H1 (cell line): ENCODE measurements around the gene RILPL2. TPM values are rescaled to one million over a fixed set of nuclear protein-coding genes. Genes with fewer than 3 reads are reported as not detected.

Experiments
- CTCF ChIA-PET: fragments of 300-600 bp; sonication (Branson Sonifier 250); formaldehyde crosslinking; loops from one replicate; lab custom pipeline; 2021; ENCODE audit not compliant: partially characterized antibody; lab: Charles Lee
- POLR2A ChIA-PET: fragments of 300-600 bp; sonication (Branson Sonifier 250); formaldehyde crosslinking; loops from one replicate; lab custom pipeline; 2021; ENCODE audit warnings: inconsistent platforms; ENCODE audit not compliant: partially characterized antibody; lab: Charles Lee
- DNase-seq, 2 experiments: peaks; one replicate each; pipeline versions ENCODE4 v3.0.0 to v3.0.0-alpha.2; 2010 to 2022; ENCODE audit warnings: low spot score in 2 of 2, low read depth in 1 of 2, mixed read lengths in 1 of 2
- FAIRE-seq: peaks from 2 replicates; lab custom pipeline; 2011; peaks lifted over from hg19 to GRCh38; lab: Jason Lieb, UNC
- H2AFZ ChIP-seq: 2 replicates; pipeline ENCODE4 v1.8.1; 2012; ENCODE audit warnings: low read length, inconsistent platforms
- H2AK5ac ChIP-seq: 2 replicates; pipeline ENCODE4 v1.6.1; 2013; ENCODE audit warnings: low read depth, low read length
- H2BK120ac ChIP-seq: replicated peaks from 2 replicates; pipeline ENCODE3; 2013; ENCODE audit warnings: low read depth, low read length, inconsistent platforms
- H2BK12ac ChIP-seq: 2 replicates; pipeline ENCODE4 v1.6.1; 2013; ENCODE audit warnings: low read depth, low read length
- H2BK15ac ChIP-seq: 2 replicates; pipeline ENCODE4 v1.6.1; 2013; ENCODE audit warnings: low read length
- H2BK20ac ChIP-seq: 2 replicates; pipeline ENCODE4 v1.6.1; 2013; ENCODE audit warnings: low read length
- H2BK5ac ChIP-seq: 2 replicates; pipeline ENCODE4 v1.6.1; 2013; ENCODE audit warnings: low read depth, low read length
- H3K14ac ChIP-seq: 2 replicates; pipeline ENCODE4 v1.6.1; 2013; ENCODE audit warnings: inconsistent platforms; ENCODE audit not compliant: insufficient read length
- H3K18ac ChIP-seq: 2 replicates; pipeline ENCODE4 v1.6.1; 2013; ENCODE audit warnings: low read length; ENCODE audit errors: extremely low read depth
- H3K23ac ChIP-seq: 2 replicates; pipeline ENCODE4 v1.6.1; 2013; ENCODE audit warnings: inconsistent platforms; ENCODE audit not compliant: insufficient read length
- H3K23me2 ChIP-seq: 2 replicates; pipeline ENCODE4 v1.6.1; 2013; ENCODE audit warnings: low read depth, low read length
- H3K27ac ChIP-seq: 2 replicates; pipeline ENCODE4 v1.6.1; 2011; ENCODE audit warnings: low read depth, low read length, inconsistent platforms
- H3K27me3 ChIP-seq, 4 experiments: replicated peaks in 1 of 4; 1 replicate in 1 of 4; 2 replicates in 3 of 4; pipeline versions ENCODE4 v1.6.1 to v1.8.1; 2011 to 2013; ENCODE audit warnings: low read length in 3 of 4, mild to moderate bottlenecking in 3 of 4, inconsistent platforms in 2 of 4, mixed read lengths in 2 of 4, moderate library complexity in 1 of 4; ENCODE audit not compliant: control insufficient read depth in 3 of 4, insufficient read depth in 3 of 4; ENCODE audit errors: extremely low read depth in 1 of 4
- H3K36me3 ChIP-seq, 4 experiments: 2 replicates each; pipeline versions ENCODE4 v1.6.1 to v1.8.1; 2011 to 2013; ENCODE audit warnings: mild to moderate bottlenecking in 4 of 4, low read length in 3 of 4, moderate library complexity in 2 of 4, control low read depth in 1 of 4, inconsistent platforms in 1 of 4; ENCODE audit not compliant: insufficient read depth in 4 of 4, control insufficient read depth in 2 of 4
- H3K4ac ChIP-seq: replicated peaks from 2 replicates; pipeline ENCODE3; 2013; ENCODE audit warnings: low read length, low read depth, mixed read lengths, inconsistent platforms; ENCODE audit not compliant: insufficient read length
- H3K4me1 ChIP-seq, 4 experiments: replicated peaks in 1 of 4; 1 replicate in 1 of 4; 2 replicates in 3 of 4; pipeline versions ENCODE4 v1.6.1 to v1.8.1; 2011 to 2013; ENCODE audit warnings: low read length in 3 of 4, inconsistent platforms in 2 of 4, mixed read lengths in 1 of 4; ENCODE audit not compliant: insufficient read depth in 4 of 4, control insufficient read depth in 3 of 4
- H3K4me2 ChIP-seq, 2 experiments: 2 replicates each; pipeline versions ENCODE4 v1.6.1 to v1.8.1; 2011 to 2013; ENCODE audit warnings: low read depth in 2 of 2, low read length in 2 of 2, control low read depth in 1 of 2, inconsistent platforms in 1 of 2, mild to moderate bottlenecking in 1 of 2; ENCODE audit not compliant: insufficient read depth in 1 of 2
- H3K4me3 ChIP-seq, 4 experiments: fragments of 200-600, 300-600 bp in 1 of 4; sonication (generic), shearing (Covaris generic), sonication (Bioruptor Twin) in 1 of 4; 2 replicates each; pipeline versions ENCODE4 v1.5.1 to v1.8.1; 2011 to 2016; ENCODE audit warnings: low read length in 4 of 4, low read depth in 3 of 4, control low read depth in 2 of 4, inconsistent platforms in 2 of 4, mild to moderate bottlenecking in 2 of 4, mixed read lengths in 1 of 4, moderate library complexity in 1 of 4; ENCODE audit not compliant: insufficient read depth in 2 of 4; ENCODE audit errors: extremely low read depth in 1 of 4
- H3K56ac ChIP-seq: replicated peaks from 2 replicates; pipeline ENCODE3; 2013; ENCODE audit warnings: low read depth, mild to moderate bottlenecking, mixed read lengths, low read length, inconsistent platforms; ENCODE audit not compliant: insufficient read length
- H3K79me1 ChIP-seq: 2 replicates; pipeline ENCODE4 v1.6.1; 2013; ENCODE audit warnings: low read depth, low read length, control low read depth
- H3K79me2 ChIP-seq, 2 experiments: 2 replicates each; pipeline versions ENCODE4 v1.6.1 to v1.8.1; 2012 to 2013; ENCODE audit warnings: low read length in 2 of 2, mild to moderate bottlenecking in 2 of 2, inconsistent platforms in 1 of 2; ENCODE audit not compliant: insufficient read depth in 2 of 2, control insufficient read depth in 1 of 2
- H3K9ac ChIP-seq, 4 experiments: replicated peaks in 1 of 4; 1 replicate in 1 of 4; 2 replicates in 3 of 4; pipeline versions ENCODE4 v1.6.1 to v1.8.1; 2011 to 2013; ENCODE audit warnings: low read depth in 3 of 4, low read length in 3 of 4, control low read depth in 2 of 4, mild to moderate bottlenecking in 2 of 4, moderate library complexity in 2 of 4, inconsistent platforms in 1 of 4; ENCODE audit errors: extremely low read depth in 1 of 4
- H3K9me3 ChIP-seq, 2 experiments: 2 replicates each; pipeline versions ENCODE4 v1.6.1 to v1.8.1; 2012 to 2013; ENCODE audit warnings: mild to moderate bottlenecking in 2 of 2, moderate library complexity in 2 of 2, control low read depth in 1 of 2, inconsistent platforms in 1 of 2, low read depth in 1 of 2, low read length in 1 of 2, mixed read lengths in 1 of 2; ENCODE audit not compliant: insufficient read depth in 2 of 2
- H4K20me1 ChIP-seq, 2 experiments: replicated peaks in 1 of 2; 2 replicates each; pipeline versions ENCODE3 to v1.8.1; 2011 to 2013; ENCODE audit warnings: inconsistent platforms in 2 of 2, low read length in 2 of 2, mild to moderate bottlenecking in 1 of 2; ENCODE audit not compliant: insufficient read depth in 2 of 2, control insufficient read depth in 1 of 2
- H4K5ac ChIP-seq: 2 replicates; pipeline ENCODE4 v1.6.1; 2013; ENCODE audit warnings: low read length, low read depth, mixed read lengths, inconsistent platforms; ENCODE audit not compliant: insufficient read length
- H4K8ac ChIP-seq: 2 replicates; pipeline ENCODE4 v1.8.0; 2013; ENCODE audit warnings: mild to moderate bottlenecking, moderate library complexity, low read length, inconsistent platforms; ENCODE audit not compliant: insufficient read depth; ENCODE audit errors: extremely low read depth
- H4K91ac ChIP-seq: replicated peaks from 2 replicates; pipeline ENCODE3; 2013; ENCODE audit warnings: low read length, mixed read lengths, inconsistent platforms; ENCODE audit not compliant: insufficient read length
- BRCA1 ChIP-seq: IDR thresholded peaks from 2 replicates; pipeline ENCODE4 v1.6.1; 2012; ENCODE audit warnings: low read depth, low read length, improper control_type of control experiment
- CBX5 ChIP-seq: fragments of 300-800, 300-1000 bp; sonication (generic); IDR thresholded peaks from 2 replicates; pipeline ENCODE4 v1.7.1; 2016; ENCODE audit warnings: antibody characterized with exemption, low read length, low read depth
- CREB1 ChIP-seq: IDR thresholded peaks from 2 replicates; pipeline ENCODE4 v1.6.1; 2012; ENCODE audit warnings: inconsistent platforms
- EGR1 ChIP-seq: IDR thresholded peaks from 2 replicates; pipeline ENCODE4 v1.6.1; 2011; ENCODE audit warnings: low read depth, low read length, borderline replicate concordance
- EP300 ChIP-seq, 2 experiments: IDR thresholded peaks; 1 replicate in 1 of 2; 2 replicates in 1 of 2; pipeline ENCODE4 v1.6.1; 2011 to 2012; ENCODE audit warnings: low read depth in 2 of 2, low read length in 2 of 2, mild to moderate bottlenecking in 2 of 2, borderline replicate concordance in 1 of 2, inconsistent platforms in 1 of 2, moderate library complexity in 1 of 2
- EZH2 ChIP-seq: fragments of 200-600 bp; sonication (generic); IDR thresholded peaks from 2 replicates; pipeline ENCODE4 v1.7.1; 2012; ENCODE audit warnings: low read depth, mild to moderate bottlenecking, moderate library complexity, low read length, inconsistent platforms; ENCODE audit not compliant: severe bottlenecking
- POLR2A ChIP-seq, 2 experiments: IDR thresholded peaks; 1 replicate in 1 of 2; 2 replicates in 1 of 2; pipeline ENCODE4 v1.6.1; 2011; ENCODE audit warnings: low read depth in 2 of 2, low read length in 2 of 2, mild to moderate bottlenecking in 2 of 2; ENCODE audit errors: control extremely low read depth in 1 of 2
- POU5F1 ChIP-seq: IDR thresholded peaks from 2 replicates; pipeline ENCODE4 v1.6.1; 2011; ENCODE audit warnings: low read depth, mild to moderate bottlenecking, low read length, moderate library complexity
- RAD21 ChIP-seq, 2 experiments: IDR thresholded peaks in 1 of 2; conservative IDR thresholded peaks in 1 of 2; 2 replicates each; pipeline ENCODE4 v1.6.1; 2011; ENCODE audit warnings: low read depth in 2 of 2, low read length in 2 of 2, improper control_type of control experiment in 1 of 2, inconsistent platforms in 1 of 2, mild to moderate bottlenecking in 1 of 2, moderate library complexity in 1 of 2
- TCF12 ChIP-seq: IDR thresholded peaks from 2 replicates; pipeline ENCODE4 v1.6.1; 2011; ENCODE audit warnings: low read depth, mild to moderate bottlenecking, low read length
- TEAD4 ChIP-seq: IDR thresholded peaks from 2 replicates; pipeline ENCODE4 v1.6.1; 2012; ENCODE audit warnings: low read depth, low read length, inconsistent platforms, mixed read lengths
- WGBS, 2 experiments: shearing (Covaris generic) in 1 of 2; methylation state at CpG; one replicate each; pipeline versions ENCODE4 v1.1.6 to v1.1.7; 2013 to 2015; ENCODE audit warnings: low lambda C conversion rate in 2 of 2, mixed read lengths in 2 of 2, inconsistent platforms in 1 of 2, low coverage in 1 of 2, missing lambda C conversion rate in 1 of 2; ENCODE audit not compliant: insufficient replicate concordance in 2 of 2, insufficient coverage in 1 of 2, insufficient read length in 1 of 2; ENCODE audit errors: extremely low coverage in 1 of 2, missing lambda C conversion rate in 1 of 2; 5-methylcytosine and 5-hydroxymethylcytosine counted together
- polyA plus RNA-seq, 7 experiments: library from polyadenylated mRNA; depleted of rRNA in 3 of 7; stranded (reverse) in 5 of 7; unstranded in 2 of 7; fragments of >200 nt in 5 of 7; fragments of 200-250 nt in 2 of 7; gene quantifications; 1 replicate in 5 of 7; 2 replicates in 1 of 7; 4 replicates in 1 of 7; pipeline versions ENCODE4 v1.2.1 to v1.2.3, GENCODE V29; 2011 to 2013; ENCODE audit warnings: missing spikeins in 2 of 7, mixed read lengths in 2 of 7
- total RNA-seq: library from RNA; stranded (reverse); fragmentation: NEBNext Ultra II Directional; extraction: Animal tissue kit (Norgen Biotek cat#: 25700); gene quantifications from 2 replicates; pipeline ENCODE4 v1.2.1, GENCODE V29; 2021
- TF ChIP-seq, protein P1 (sequence below), 3 experiments: IDR thresholded peaks; 1 replicate in 2 of 3; 2 replicates in 1 of 3; pipeline versions ENCODE4 v1.5.1 to v1.6.1; 2011; ENCODE audit warnings: low read length in 3 of 3, mild to moderate bottlenecking in 3 of 3, inconsistent platforms in 2 of 3, low read depth in 1 of 3, moderate library complexity in 1 of 3; ENCODE audit not compliant: insufficient read depth in 1 of 3; ENCODE audit errors: control extremely low read depth in 1 of 3

RILPL2 gene
- total and polyA plus RNA-seq, 2 of the 8 experiments (the other 6 are each of a cell fraction or from before 2014, with no cell fraction given): 0.77 to 1.4 TPM

DNA sequence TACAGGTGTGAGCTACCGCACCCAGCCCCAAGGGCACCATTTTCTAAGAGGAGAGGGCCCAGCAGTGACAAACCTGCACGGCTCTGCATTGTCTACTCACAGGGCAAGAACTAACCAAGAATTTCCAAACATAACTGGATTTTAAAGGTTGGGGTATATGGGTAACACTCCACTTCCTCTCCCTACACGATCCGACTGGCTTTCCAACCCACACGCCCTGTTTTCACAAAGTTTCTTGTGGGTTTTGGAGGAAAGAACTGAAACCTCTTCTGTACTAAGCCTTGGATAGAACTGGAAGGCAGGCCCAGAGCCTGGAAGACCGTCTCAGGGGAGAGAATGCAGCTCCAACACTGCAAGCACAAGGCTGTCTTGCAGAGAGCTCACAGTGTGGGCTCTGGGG is 46.4 kb upstream of the RILPL2 start:
- no peak overlapping the region for H2BK12ac ChIP-seq
- no peak overlapping the region for H2BK15ac ChIP-seq
- H4K91ac ChIP-seq: no peak overlapping the region
- H3K23me2 ChIP-seq: no peaks in the 10 kb centered on the region
- H2BK5ac ChIP-seq: no peak overlapping the region
- no peaks in the 10 kb centered on the region for H3K79me2 ChIP-seq
- H2BK20ac ChIP-seq: no peak overlapping the region
- H3K79me1 ChIP-seq: no peaks in the 10 kb centered on the region
- no peak overlapping the region for H3K4me2 ChIP-seq
- H2AFZ ChIP-seq: no peak overlapping the region
- H3K14ac ChIP-seq: no peak overlapping the region
- H3K4me1 ChIP-seq: no peaks in the 10 kb centered on the region; a peak in 1 of 7 replicates
- peaks cover 0 to 1% of the 10 kb centered on the region in 2 experiments for H4K20me1 ChIP-seq
- no peak overlapping the region for H3K18ac ChIP-seq
- DNase-seq (no peak), FAIRE-seq (no peak)
- no peak overlapping the region for H3K56ac ChIP-seq
- POLR2A ChIA-PET: interaction anchor here (0.7 to 2.3 kb wide), 6 partner anchors 14 to 627 kb away, joined by 3 to 6 read pairs (median 4); no protein-coding TSS in a partner anchor
- CTCF ChIA-PET: no interaction called here
- no peak overlapping the region for H3K4ac ChIP-seq
- H3K4me3 ChIP-seq: no peak overlapping the region
- no peak overlapping the region for H2BK120ac ChIP-seq
- no peak overlapping the region for H4K5ac ChIP-seq
- no peak overlapping the region for H4K8ac ChIP-seq
- H3K27ac ChIP-seq: no peak overlapping the region
- H3K36me3 ChIP-seq: no peaks in the 10 kb centered on the region
- H2AK5ac ChIP-seq: no peak overlapping the region
- 98% methylated on average over 6 of the region's 6 CpGs; no CpG with 5 or more reads in 1 of the 2 experiments for WGBS, 2 experiments
- no peak overlapping the region for H3K9ac ChIP-seq
- H3K23ac ChIP-seq: no peak overlapping the region
- no peaks in the 10 kb centered on the region for H3K9me3 ChIP-seq
- H3K27me3 ChIP-seq: no peaks in the 10 kb centered on the region
- no peak for TF ChIP-seq TCF12
- TF ChIP-seq EGR1: no peak
- TF ChIP-seq EP300 (IDR thresholded peaks at IDR 0.05; ENCODE audit: borderline replicate concordance in 1 of 2, low read depth in 2 of 2, low read length in 2 of 2): no peak
- no peak for TF ChIP-seq POLR2A (IDR thresholded peaks at IDR 0.05; ENCODE audit: control extremely low read depth in 1 of 2, low read depth in 2 of 2, low read length in 2 of 2)
- no peak for TF ChIP-seq POU5F1
- no peak for TF ChIP-seq EZH2
- TF ChIP-seq TEAD4: no peak
- TF ChIP-seq CREB1: no peak
- no peak for TF ChIP-seq CBX5
- no peak for TF ChIP-seq BRCA1
- TF ChIP-seq, protein P1, sequence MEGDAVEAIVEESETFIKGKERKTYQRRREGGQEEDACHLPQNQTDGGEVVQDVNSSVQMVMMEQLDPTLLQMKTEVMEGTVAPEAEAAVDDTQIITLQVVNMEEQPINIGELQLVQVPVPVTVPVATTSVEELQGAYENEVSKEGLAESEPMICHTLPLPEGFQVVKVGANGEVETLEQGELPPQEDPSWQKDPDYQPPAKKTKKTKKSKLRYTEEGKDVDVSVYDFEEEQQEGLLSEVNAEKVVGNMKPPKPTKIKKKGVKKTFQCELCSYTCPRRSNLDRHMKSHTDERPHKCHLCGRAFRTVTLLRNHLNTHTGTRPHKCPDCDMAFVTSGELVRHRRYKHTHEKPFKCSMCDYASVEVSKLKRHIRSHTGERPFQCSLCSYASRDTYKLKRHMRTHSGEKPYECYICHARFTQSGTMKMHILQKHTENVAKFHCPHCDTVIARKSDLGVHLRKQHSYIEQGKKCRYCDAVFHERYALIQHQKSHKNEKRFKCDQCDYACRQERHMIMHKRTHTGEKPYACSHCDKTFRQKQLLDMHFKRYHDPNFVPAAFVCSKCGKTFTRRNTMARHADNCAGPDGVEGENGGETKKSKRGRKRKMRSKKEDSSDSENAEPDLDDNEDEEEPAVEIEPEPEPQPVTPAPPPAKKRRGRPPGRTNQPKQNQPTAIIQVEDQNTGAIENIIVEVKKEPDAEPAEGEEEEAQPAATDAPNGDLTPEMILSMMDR (IDR thresholded peaks at IDR 0.05; ENCODE audit: control extremely low read depth in 1 of 3, insufficient read depth in 1 of 3, low read depth in 1 of 3, low read length in 3 of 3): no peak
- no peak for TF ChIP-seq RAD21 (IDR thresholded peaks at IDR 0.05 in 1 of 2, conservative IDR thresholded peaks at IDR 0.05 in 1 of 2; ENCODE audit: low read depth in 2 of 2, low read length in 2 of 2)
